ENCODE data around the gene ANKZF1.

The ANKZF1 gene

GRCh38 chr2:219214141-219214540 is 15.5 kb upstream of the ANKZF1 start:
- no peaks in the 10 kb centered on the region for H3K27me3 ChIP-seq (ENCODE audit: low read depth)
- no peaks in the 10 kb centered on the region for H3K9me3 ChIP-seq
- in situ Hi-C loops (cut with MboI; ENCODE audit: low sequenced_read_pairs): no loop called here
- no peak for DNase-seq (ENCODE audit: low spot score in 2 of 2)
- H3K4me1 ChIP-seq: peaks cover 11% of the 10 kb centered on the region
- peaks cover 6% of the 10 kb centered on the region for H3K36me3 ChIP-seq (replicated peaks)
- H3K4me3 ChIP-seq: no peak overlapping the region

- Histone ChIP-seq H3K27me3 (ENCODE audit: low read depth) (no peaks in the 10 kb centered on the region), H3K36me3 (replicated peaks) (peaks cover 10% of the 10 kb centered on the region), H3K9me3 (no peaks in the 10 kb centered on the region), H3K4me1 (peaks cover 11% of the 10 kb centered on the region), H3K4me3 (no peak overlapping the region)
- in situ Hi-C loops (cut with MboI; ENCODE audit: low sequenced_read_pairs): no loop called here
- DNase-seq (ENCODE audit: low spot score in 2 of 2): no peak
These were observed 14.8 kb upstream of the ANKZF1 start for GRCh38 chr2:219214786-219215185.

GRCh38 chr2:219215871-219216534 is 13.6 kb upstream of the ANKZF1 start:
- Histone ChIP-seq H3K27me3 (ENCODE audit: low read depth) (no peaks in the 10 kb centered on the region), H3K36me3 (replicated peaks) (peaks cover 21% of the 10 kb centered on the region), H3K4me3 (no peak overlapping the region), H3K4me1 (peaks cover 11% of the 10 kb centered on the region), H3K9me3 (no peaks in the 10 kb centered on the region)
- no peak for DNase-seq (ENCODE audit: low spot score in 2 of 2)
- in situ Hi-C loops (cut with MboI; ENCODE audit: low sequenced_read_pairs): no loop called here

- H3K36me3 ChIP-seq (replicated peaks): peaks cover 26% of the 10 kb centered on the region
- H3K27me3 ChIP-seq (ENCODE audit: low read depth): no peaks in the 10 kb centered on the region
- no peaks in the 10 kb centered on the region for H3K9me3 ChIP-seq
- in situ Hi-C loops (cut with MboI; ENCODE audit: low sequenced_read_pairs): no loop called here
- peaks cover 11% of the 10 kb centered on the region for H3K4me1 ChIP-seq
- no peak for DNase-seq (ENCODE audit: low spot score in 2 of 2)
- no peak overlapping the region for H3K4me3 ChIP-seq
These were observed 13.1 kb upstream of the ANKZF1 start for GRCh38 chr2:219216535-219216915.

- Histone ChIP-seq H3K4me3 (no peak overlapping the region), H3K4me1 (peaks cover 11% of the 10 kb centered on the region), H3K9me3 (no peaks in the 10 kb centered on the region), H3K27me3 (ENCODE audit: low read depth) (no peaks in the 10 kb centered on the region), H3K36me3 (replicated peaks) (peaks cover 41% of the 10 kb centered on the region)
- in situ Hi-C loops (cut with MboI; ENCODE audit: low sequenced_read_pairs): no loop called here
- no peak for DNase-seq (ENCODE audit: low spot score in 2 of 2)
These were observed 11.3 kb upstream of the ANKZF1 start for GRCh38 chr2:219218217-219218731.

GRCh38 chr2:219218732-219219701 is 10.6 kb upstream of the ANKZF1 start, which contains the start of gene ABCB6:
TSS of gene ABCB6 (minus strand) at chr2:219218958. CDS start at chr2:219218673, 285 bp downstream.
- Histone ChIP-seq H3K27me3 (ENCODE audit: low read depth) (no peaks in the 10 kb centered on the region), H3K4me3 (no peak within 1 kb of the TSS)

GRCh38 chr2:219219784-219220532 is 9.6 kb upstream of the ANKZF1 start:
- in situ Hi-C loops (cut with MboI; ENCODE audit: low sequenced_read_pairs): no loop called here
- Histone ChIP-seq H3K4me3 (no peak overlapping the region), H3K4me1 (peaks cover 11% of the 10 kb centered on the region), H3K9me3 (no peaks in the 10 kb centered on the region), H3K36me3 (replicated peaks) (peaks cover 58% of the 10 kb centered on the region), H3K27me3 (ENCODE audit: low read depth) (no peaks in the 10 kb centered on the region)
- no peak for DNase-seq (ENCODE audit: low spot score in 2 of 2)

More at GRCh38 chr2:219218732-219219701, 10.6 kb upstream of the ANKZF1 start, which contains the start of gene ABCB6:
- in situ Hi-C loops (cut with MboI; ENCODE audit: low sequenced_read_pairs): no loop called here
- DNase-seq (ENCODE audit: low spot score in 2 of 2): no peak
- peaks cover 48% of the 10 kb centered on the region for H3K36me3 ChIP-seq (replicated peaks)
- peaks cover 11% of the 10 kb centered on the region for H3K4me1 ChIP-seq
- no peaks in the 10 kb centered on the region for H3K9me3 ChIP-seq

GRCh38 chr2:219220652-219221402 is 8.8 kb upstream of the ANKZF1 start:
- peaks cover 11% of the 10 kb centered on the region for H3K4me1 ChIP-seq
- H3K36me3 ChIP-seq (replicated peaks): peaks cover 66% of the 10 kb centered on the region
- no peak for DNase-seq (ENCODE audit: low spot score in 2 of 2)
- H3K9me3 ChIP-seq: no peaks in the 10 kb centered on the region
- in situ Hi-C loops (cut with MboI; ENCODE audit: low sequenced_read_pairs): no loop called here
- no peaks in the 10 kb centered on the region for H3K27me3 ChIP-seq (ENCODE audit: low read depth)
- no peak overlapping the region for H3K4me3 ChIP-seq

GRCh38 chr2:219221957-219222518 is 7.6 kb upstream of the ANKZF1 start:
- no peak for DNase-seq (ENCODE audit: low spot score in 2 of 2)
- H3K4me3 ChIP-seq: no peak overlapping the region
- no peaks in the 10 kb centered on the region for H3K27me3 ChIP-seq (ENCODE audit: low read depth)
- in situ Hi-C loops (cut with MboI; ENCODE audit: low sequenced_read_pairs): no loop called here
- H3K9me3 ChIP-seq: no peaks in the 10 kb centered on the region
- H3K4me1 ChIP-seq: peaks cover 11% of the 10 kb centered on the region
- peaks cover 67% of the 10 kb centered on the region for H3K36me3 ChIP-seq (replicated peaks)

- H3K36me3 ChIP-seq (replicated peaks): peaks cover 67% of the 10 kb centered on the region
- no peak for DNase-seq (ENCODE audit: low spot score in 2 of 2)
- no peaks in the 10 kb centered on the region for H3K27me3 ChIP-seq (ENCODE audit: low read depth)
- in situ Hi-C loops (cut with MboI; ENCODE audit: low sequenced_read_pairs): no loop called here
- no peaks in the 10 kb centered on the region for H3K9me3 ChIP-seq
- peaks cover 9% of the 10 kb centered on the region for H3K4me1 ChIP-seq
- H3K4me3 ChIP-seq: no peak overlapping the region
These were observed 5.6 kb upstream of the ANKZF1 start for GRCh38 chr2:219223831-219224610.

- no peak for DNase-seq (ENCODE audit: low spot score in 2 of 2)
- in situ Hi-C loops (cut with MboI; ENCODE audit: low sequenced_read_pairs): no loop called here
- no peaks in the 10 kb centered on the region for H3K27me3 ChIP-seq (ENCODE audit: low read depth)
- no peak overlapping the region for H3K4me3 ChIP-seq
- H3K4me1 ChIP-seq: peaks cover 9% of the 10 kb centered on the region
- H3K36me3 ChIP-seq (replicated peaks): peaks cover 57% of the 10 kb centered on the region
- no peaks in the 10 kb centered on the region for H3K9me3 ChIP-seq
These were observed 4.3 kb upstream of the ANKZF1 start for GRCh38 chr2:219225350-219225749.
